Lower leg skin (tissue), 3 donors: ENCODE results near the gene AUTS2.

ENCODE experiments used
- CTCF ChIP-seq, 3 donors: fragments of 450-650 bp; IDR thresholded peaks; one replicate each; pipeline ENCODE4 v1.5.1; 2016; ENCODE audit warnings: antibody characterized with exemption in 3 of 3, mild to moderate bottlenecking in 3 of 3, moderate library complexity in 2 of 3
- POLR2A ChIP-seq, 2 donors: fragments of 450-650 bp; IDR thresholded peaks; one replicate each; pipeline ENCODE4 v1.6.1; 2016 to 2017; ENCODE audit warnings: antibody characterized with exemption in 2 of 2, mild to moderate bottlenecking in 1 of 2, moderate library complexity in 1 of 2

DNA sequence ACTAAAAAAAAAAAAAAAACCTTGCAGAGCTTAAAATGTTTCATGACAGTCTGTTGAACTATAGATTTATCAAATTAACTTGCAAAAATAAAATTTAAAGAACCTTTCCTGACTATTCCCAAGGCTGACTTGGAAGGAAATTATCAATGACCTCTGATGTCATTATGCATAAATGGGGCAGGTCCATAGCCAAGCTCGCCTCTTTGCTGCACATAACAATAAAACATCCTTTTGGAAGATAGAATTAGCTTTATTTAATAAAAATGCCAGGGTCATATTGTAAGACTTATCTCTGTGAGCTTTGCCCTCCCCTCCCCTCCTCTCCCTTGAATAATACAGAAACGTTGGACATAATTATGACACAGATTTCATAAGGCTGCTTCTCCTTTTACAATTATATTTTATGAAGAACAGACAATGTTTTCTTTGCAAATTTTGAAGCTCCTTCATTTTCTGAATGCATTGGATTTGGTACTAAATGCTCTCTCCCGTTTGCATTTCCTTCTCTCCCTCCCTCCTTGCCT, 444.8 kb downstream of the AUTS2 start:
- TF ChIP-seq CTCF (IDR thresholded peaks at IDR 0.05) (no peak), POLR2A (IDR thresholded peaks at IDR 0.05) (no peak)
